Skin of body (tissue), 2 donors: ENCODE data around the gene THOP1. TPM values are rescaled to one million over a fixed set of nuclear protein-coding genes. Genes with fewer than 3 reads are reported as not detected.
"Not testable (repeated sequence)": the region's sequence is repeated elsewhere in the genome, so short reads cannot be mapped to it uniquely, and the experiment has no call there.

Source experiments
- DNase-seq: peaks from one replicate; lab custom pipeline; 2025; lab: John Stamatoyannopoulos, UW
- total RNA-seq: library from RNA; depleted of rRNA; stranded (reverse); fragments of >200 nt; gene quantifications from one replicate; pipeline ENCODE4 v1.2.3, GENCODE V29; 2014

Gene THOP1
- total RNA-seq, 1 donor from 2014 or later, result 38.9 TPM

GRCh38 chr19:2782329-2782935 is 2.9 kb upstream of the THOP1 start:
- no peak for DNase-seq

DNA sequence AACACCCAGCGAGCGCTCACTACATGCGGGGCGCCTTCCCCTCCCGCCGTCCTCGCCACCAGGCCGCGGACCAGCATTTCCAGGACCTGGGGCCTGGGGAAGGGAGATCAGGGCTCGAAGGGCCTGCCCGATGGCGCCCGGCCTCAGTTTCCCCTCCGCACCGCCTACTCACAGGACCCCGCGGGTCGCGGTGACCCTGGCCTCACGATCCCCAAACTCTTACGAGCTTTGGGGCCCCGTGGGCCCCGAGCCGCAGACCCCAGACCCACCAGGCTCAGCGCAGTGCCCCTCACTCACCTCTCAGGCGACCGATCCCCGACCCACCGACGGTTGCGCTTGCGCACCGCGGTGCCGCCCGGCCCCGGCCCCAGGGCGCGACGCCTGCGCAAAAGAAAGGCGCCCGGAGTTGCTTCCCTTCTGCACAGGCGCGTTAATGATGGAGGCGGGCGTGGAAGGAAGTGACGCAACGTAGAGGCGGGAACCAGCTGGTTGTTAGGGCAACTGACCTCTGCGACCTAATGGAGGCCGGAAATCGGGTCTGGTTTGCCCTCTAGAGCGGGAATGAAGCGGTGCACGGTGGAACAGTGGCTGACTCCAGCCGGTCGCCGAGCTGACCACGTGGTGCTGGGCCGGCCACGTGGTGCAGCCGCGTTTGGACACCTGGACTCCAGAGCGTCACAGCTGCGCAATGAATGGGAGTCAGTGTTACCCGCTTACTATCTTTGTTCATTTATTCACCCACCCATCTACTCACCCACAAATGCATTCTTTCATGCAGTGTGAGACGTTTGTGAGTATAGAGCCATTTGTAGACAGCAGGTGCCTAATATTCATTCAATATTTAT is 2.1 kb upstream of the THOP1 start, which contains the start of gene SGTA:
TSS of gene SGTA (minus strand) at position 338 of the 845 bp plus-strand sequence. CDS start 14,205 bp downstream, outside the sequence.
- DNase-seq, result peak; percentile 95

- no peak for DNase-seq
These were observed 1.5 kb upstream of the THOP1 start for GRCh38 chr19:2783781-2784145.

GRCh38 chr19:2787115-2787514 is 1.8 kb downstream of the THOP1 start:
- no peak for DNase-seq

GRCh38 chr19:2788237-2788636 is 2.9 kb downstream of the THOP1 start:
- DNase-seq, result no peak

DNA sequence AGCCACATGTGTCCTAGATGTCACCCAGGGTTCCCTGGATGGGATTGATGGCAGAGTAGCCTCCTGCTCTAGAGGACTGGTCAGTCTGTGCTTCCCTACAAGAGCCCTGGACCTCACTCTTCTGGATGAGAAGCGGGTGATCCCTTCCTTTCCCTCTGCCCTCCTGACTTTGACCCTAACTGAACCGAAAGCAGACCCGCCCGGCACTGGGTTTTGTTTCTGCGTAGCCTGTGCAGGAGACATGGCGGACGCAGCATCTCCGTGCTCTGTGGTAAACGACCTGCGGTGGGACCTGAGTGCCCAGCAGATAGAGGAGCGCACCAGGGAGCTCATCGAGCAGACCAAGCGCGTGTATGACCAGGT is 4.9 kb downstream of the THOP1 start:
- DNase-seq, result no peak

- DNase-seq, result no peak
These were observed 5.4 kb downstream of the THOP1 start for GRCh38 chr19:2790557-2791271.

DNA sequence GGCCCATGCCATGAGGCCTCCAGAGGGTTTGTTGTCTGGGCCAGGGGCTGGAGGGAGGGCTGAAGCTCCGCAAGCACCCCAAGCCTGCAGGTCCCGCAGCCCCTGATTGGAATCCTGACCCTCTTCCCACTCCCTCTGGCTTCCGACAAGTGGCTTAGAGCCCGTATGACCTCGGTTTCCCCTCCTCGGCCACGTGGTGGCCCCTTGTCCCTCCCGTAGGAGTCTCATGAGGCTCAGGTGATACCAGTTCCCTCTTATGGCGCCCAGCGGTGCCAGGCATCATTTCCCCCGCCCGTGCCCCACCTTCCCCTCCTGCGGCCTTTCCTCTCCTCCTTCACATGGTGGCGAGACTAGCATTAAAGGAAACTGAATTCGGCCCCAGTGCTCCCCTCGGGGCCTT is 6.1 kb downstream of the THOP1 start:
- DNase-seq, result no peak

DNA sequence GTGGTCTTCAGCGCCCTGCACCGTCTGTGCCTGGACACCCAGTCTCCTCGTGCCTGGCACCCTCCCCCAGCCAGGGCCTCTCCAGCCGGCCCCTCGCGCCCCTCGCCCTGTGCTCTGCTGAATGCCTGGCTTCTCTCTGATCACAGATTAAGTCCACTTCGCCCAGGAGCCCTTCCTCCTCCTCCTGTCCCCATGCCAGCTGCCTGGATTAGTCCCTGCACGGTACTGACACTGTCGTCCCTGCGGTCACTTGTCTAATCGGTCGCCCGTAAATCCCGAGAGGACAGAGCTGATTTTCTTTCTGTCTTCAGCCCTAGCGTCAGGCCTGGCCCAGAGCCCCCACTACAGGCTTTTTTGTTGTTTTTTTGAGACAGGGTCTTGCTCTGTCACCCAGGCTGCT is 6.6 kb downstream of the THOP1 start:
- no peak for DNase-seq

DNA sequence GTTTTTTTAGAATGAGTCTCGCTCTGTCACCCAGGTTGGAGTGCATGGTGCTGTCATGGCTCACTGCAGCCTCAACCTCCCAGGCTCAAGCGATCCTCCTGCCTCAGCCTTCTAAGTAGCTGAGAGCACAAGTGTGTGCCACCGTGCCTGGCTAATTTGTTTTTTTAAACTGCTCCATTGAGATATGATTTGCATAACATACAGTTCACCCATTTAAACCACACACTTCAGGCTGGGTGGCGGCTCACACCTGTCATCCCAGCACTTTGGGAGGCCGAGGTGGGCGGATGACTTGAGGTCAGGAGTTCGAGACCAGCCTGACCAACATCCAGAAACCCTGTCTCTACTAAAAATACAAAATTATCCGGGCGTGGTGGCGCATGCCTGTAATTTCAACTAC is 7.4 kb downstream of the THOP1 start:
- DNase-seq, result not testable (repeated sequence)

DNA sequence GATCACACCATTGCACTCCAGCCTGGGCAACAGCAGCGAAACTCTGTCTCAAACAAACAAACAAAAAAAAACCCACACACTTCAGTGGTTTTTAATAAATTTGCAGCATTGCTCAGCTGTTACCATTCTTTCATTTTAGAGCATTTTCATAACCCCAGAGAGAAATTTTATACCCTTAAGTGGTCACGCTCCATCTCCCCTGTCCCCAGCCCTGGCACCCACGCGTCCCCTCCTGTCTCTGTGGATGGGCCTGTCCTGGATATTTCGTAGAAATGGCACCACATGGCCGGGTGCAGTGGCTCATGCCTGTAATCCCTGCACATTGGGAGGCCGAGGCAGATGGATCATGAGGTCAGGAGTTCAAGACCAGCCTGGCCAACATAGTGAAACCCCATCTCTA is 7.8 kb downstream of the THOP1 start:
- no peak for DNase-seq

GRCh38 chr19:2793577-2793976 is 8.3 kb downstream of the THOP1 start:
- DNase-seq, result no peak

DNA sequence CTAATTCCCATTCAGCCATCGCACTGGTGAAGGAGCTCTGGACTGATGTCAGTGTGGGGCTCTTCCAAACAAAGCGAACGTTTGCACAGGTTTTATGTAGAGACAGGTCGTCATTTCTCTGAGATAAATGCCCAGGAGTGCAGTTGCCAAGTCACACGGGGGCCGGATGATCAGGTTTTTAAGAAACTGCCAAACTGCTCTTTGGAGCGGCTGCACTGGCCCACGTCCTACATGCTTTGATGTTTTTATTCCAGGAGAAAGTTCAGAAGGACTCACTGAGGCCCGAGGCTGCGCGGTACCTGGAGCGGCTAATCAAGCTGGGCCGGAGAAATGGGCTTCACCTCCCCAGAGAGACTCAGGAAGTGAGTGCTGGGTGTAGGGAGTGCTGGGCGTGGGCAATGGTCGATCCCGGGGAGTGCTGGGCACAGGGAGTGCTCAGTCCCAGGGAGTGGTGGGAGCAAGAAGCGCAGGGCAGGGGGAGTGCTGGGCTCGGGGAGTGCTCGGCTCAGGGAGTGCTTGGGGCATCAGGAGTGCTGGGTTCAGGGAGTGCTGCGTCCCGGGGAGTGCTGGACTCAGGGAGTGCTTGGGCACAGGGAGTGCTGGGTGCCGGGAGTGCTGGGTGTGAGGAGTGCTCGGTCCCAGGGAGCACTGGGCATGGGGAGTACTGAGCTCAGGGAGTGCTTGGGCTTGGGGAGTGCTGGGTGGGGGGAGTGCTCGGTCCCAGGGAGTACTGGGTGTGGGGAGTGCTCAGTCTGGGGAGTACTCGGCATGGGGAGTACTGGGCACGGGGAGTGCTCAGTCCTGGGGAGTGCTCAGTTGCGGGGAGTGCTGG is 10.7 kb downstream of the THOP1 start:
- no peak for DNase-seq

DNA sequence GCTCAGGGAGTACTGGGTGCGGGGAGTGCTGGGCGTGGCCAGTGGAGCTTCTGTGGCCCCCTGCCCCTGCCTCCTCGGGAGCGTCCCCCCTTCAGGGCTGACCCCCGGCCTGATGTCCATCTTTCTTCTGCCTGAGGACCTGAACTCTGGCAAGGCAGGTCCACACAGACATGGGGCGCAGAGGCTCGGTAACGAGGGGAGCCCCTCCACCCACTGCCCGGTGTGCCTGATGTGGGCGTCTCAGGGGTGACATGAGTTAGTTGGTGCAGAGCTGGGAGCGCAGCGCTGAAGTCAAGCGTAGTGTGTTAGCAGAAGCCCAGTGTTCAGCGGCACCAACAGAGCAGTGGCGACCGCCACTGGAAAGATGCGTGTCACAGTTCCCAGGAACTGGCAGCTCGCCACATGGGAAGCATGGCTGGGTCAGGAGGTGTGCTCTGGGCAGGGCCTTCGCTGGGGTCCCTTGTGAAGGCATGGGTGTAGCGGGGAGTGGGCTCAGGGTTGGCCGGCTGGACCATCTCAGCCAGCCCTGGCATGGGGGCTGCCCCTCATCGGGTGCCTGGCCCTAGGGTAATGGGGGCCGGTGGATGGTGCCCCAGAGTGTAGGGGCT is 11.5 kb downstream of the THOP1 start:
- DNase-seq, result no peak

- DNase-seq, result no peak
These were observed 12.0 kb downstream of the THOP1 start for GRCh38 chr19:2797280-2797679.

DNA sequence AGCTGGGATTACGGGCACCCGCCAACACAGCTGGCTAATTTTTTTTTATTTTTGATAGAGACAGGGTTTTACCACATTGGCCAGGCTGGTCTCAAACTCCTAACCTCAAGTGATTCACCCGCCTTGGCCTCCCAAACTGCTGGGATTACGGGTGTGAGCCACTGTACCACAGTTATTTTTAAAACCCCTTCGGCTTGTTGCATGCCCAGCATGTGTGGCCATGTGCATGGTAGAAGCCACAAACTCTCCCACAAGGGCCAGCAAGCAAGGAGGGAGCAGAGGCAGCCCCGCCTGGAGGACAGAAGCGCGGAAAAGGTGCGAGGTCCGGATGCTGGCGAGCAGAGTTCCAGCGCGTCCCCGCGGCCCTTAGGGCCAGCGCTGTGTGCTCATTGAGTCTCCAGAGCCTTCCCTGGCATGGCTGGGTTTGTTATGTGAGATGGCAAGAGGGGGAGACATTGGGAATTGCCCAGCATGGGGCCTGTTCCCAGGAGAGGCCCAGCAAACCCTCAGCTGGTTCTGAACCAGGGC is 12.9 kb downstream of the THOP1 start:
- no peak for DNase-seq

DNA sequence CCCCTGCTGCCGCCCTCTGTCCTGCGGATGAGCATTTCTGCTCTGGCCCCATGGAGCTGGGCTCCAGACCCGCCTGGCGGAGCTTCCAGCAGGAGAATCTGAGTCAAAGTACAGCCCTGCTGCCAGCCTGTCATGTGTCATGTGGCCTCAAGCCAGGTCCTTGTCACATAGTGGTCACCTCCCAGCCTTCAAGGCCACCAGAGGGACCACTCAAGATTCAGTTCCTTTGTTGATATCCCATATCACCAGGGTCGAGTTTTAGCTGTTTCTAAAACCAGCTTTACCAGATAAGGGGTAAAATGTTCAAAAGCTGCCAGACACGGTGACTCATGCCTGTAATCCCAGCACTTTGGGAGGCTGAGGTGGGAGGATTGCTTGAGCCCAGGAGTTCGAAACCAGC is 13.4 kb downstream of the THOP1 start:
- no peak for DNase-seq

DNA sequence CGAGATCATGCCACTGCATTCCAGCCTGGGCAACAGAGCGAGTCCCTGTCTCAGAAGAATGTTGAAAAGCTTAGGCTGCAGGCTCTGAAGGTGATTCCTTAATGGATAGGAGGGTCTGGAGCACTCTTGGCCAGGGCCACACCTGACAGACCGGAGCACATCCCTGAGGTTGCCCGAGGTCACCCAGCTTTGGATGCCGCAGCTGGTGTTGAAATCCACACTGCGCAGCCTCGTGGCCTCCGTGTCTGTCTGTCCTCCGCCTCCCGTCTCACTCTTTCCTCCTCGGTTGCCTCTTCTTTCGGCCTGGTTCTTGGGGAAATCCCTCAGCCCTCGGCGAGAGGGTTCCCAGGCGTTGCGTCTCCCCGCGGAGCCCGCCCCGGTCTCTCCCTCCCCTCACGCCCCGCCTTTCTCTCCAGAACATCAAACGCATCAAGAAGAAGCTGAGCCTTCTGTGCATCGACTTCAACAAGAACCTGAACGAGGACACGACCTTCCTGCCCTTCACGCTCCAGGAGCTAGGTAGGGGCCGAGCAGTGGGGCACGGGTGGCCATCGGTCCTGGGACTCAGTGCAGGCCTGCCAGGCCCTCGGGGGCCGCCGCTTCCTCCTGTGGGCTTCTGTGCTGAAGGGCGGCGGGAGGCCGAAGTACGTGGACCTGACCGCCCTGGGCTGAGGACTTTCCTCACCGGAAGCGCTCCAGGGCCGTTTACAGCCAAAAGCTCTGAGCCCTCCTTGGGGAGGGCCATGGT is 14.1 kb downstream of the THOP1 start:
- no peak for DNase-seq

DNA sequence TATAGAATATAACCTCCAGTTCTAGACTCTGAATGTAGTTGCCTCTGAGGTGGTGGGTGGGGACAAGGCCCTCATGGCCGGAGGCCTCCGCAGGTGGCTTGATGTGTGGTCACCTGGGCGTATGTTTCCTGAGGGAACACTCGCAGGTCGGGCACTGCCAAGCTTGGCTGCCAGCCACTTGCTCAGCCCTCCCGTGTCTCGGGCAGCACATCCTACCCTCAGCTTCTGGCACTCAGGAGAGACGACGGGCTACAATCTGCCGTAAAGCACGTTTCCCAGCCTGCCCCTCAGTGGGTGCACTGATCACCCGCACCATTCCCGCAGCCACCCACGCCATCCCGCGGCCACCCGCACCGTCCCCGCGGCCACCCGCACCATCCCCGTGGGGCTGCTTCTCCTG is 15.2 kb downstream of the THOP1 start:
- no peak for DNase-seq

GRCh38 chr19:2802826-2803225 is 17.5 kb downstream of the THOP1 start:
- no peak for DNase-seq
